NCI-H524 treated with DMSO at 0.1 percent for 48 hours (cell line): ENCODE data around the gene AAMP.
"Not testable (repeated sequence)": the region's sequence is repeated elsewhere in the genome, so short reads cannot be mapped to it uniquely, and the experiment has no call there.

ENCODE experiments used
- DNase-seq: peaks from one replicate; lab custom pipeline; 2025; lab: John Stamatoyannopoulos, UW

The AAMP gene

DNA sequence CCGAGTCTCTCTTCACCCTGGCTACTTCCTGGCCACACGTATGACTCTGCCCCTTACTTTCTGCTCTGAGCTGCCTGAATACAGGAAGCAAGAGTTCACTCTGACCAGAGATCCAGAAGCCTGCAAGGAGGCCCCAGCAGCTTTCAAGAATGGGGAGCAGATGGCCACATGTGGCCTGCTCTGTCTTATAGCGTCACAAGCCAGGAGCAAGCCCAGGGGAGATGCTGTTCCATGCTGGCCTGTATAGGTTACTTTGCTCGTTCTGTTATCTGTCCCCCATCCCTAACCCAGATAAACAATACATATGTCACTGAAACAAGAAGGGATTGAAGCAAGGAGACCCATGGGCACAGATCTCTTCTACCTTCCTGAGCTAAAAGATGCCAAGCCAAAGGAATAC is 4.6 kb upstream of the AAMP start:
- DNase-seq, result no peak

DNA sequence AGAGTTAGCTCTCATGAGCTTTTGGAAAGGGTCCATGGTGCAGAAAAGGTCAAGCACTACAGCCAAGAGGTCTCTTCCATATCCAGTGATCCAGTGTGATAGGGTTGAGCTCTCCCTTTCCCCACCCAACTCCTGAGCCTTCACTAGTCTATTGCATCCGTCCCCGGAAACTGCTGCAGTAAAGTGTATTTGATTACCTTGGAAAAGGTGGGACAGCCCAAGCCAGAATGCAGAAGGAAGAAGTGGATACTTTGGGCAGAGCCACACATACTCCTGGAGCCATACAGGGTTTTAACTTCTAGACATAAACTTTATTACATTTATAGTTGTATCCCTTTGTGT is 3.9 kb upstream of the AAMP start:
- no peak for DNase-seq

GRCh38 chr2:218273214-218273907 is 3.4 kb upstream of the AAMP start:
- DNase-seq, result not testable (repeated sequence)

DNA sequence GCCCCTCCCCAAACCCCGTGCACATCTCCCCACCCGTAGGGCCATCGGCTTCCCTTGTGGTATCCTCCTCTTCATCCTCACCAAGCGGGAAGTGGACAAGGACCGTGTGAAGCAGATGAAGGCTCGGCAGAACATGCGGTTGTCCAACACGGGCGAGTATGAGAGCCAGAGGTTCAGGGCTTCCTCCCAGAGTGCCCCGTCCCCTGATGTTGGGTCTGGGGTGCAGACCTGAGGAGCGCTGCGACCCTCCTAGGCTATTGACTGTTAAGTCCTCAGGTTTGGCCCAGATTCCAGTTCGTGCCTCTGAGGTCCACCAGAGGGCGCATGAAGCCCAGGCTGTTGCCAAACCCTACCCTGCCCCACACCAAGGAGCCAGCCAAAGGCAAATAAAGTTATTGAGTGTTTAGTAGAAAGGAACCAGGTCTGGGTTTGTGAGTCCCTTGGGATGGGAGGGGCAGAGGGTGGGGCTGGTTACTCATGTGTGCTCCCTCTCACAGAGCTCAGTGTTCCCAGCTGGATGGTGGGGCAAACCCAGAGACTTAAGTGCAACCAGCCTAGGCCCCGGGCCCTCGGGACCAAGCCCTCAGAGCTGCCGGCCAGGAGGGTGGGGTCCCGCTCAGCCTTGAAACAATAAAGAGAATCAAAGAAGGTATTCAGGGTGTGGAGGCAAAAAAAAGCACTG is 2.7 kb upstream of the AAMP start:
- no peak for DNase-seq

GRCh38 chr2:218271865-218272530 is 2.1 kb upstream of the AAMP start:
- no peak for DNase-seq

GRCh38 chr2:218271487-218271797 is 1.5 kb upstream of the AAMP start:
- no peak for DNase-seq

DNA sequence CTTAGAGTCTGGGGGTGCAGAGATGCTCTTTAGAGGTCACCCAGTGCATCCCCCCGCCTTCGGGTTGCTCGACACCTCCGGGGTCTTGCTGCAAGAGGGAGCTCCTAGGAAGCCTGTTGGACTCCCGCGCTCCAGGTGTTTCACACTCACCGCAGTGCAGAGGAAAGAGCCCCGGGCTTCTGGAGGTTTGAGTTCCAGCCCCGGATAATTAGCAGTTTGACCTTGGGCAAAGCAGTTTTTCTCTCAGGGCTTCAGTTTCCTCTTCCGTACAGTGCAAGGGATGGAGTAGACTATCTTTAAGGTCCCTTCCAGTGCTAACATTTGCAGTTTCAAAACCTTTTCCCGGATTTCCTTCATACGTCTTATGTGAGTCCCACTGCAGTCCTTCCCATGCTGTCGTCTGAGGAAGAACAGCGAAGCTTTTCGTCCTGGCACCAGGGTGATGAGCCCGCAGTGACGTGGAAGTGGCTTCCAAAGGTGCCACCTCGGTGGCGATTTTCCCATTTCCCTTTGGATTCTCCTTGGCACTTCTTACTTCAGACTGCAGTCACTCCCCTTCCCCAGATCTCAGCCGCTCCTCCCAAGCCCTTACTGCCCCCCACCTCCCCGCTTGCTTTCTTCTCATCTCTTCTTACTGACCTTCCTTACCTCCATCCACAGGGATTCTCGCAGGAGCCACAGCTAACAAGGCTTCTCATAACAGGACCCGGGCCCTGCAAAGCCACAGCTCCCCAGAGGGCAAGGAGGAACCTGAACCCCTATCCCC is 967 bp upstream of the AAMP start:
- no peak for DNase-seq

DNA sequence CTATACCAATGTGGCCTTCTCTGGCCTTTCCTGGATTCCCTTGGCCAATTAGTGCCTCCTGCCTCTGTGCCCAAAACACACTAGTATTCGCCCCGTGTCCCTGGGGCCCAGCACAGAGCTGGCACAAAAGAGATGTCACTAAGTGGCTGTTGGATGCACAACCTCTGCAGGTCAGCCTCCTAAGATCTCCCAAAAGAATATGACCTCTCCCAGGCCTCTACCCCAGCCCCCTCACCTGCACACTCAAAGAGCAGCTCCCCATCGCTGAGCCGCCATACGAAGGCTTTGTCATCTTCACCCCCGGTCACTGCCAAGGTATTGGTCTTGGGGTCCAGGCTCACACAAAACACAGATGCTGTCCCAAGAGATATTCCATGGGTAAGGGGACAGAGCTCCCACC is 2.7 kb downstream of the AAMP start:
- no peak for DNase-seq

DNA sequence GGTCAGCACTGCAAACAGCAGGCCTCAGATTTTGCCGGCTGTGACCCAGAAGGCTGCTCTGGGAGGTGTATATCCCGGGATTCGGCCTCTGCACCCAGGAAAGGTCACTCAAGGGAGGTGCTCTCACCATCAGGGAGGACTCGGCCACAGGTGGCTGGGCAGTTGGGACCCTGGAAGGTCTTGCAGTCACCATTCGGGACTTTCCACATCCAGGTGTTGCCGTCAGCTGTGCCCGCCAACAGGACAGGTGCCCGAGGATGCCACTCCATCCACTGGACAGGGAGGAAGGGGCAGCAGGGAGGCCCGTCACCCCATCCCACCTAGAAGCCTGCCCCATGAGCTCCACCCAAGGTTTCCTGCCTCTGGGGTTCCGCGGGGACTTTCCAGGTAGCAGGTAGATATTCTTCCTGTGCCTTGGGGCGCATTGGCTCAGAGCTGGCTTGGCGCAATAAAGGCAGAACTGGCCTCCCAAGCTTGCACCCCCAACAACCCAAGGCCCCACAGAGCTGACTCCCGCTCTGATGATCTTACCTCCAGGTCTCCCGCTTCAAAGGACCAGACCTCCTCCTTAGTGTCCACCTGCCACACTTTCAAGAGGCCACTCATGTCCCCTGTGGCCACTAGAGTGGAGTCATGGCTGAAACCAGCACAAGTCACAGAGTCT is 3.5 kb downstream of the AAMP start:
- DNase-seq, result no peak

GRCh38 chr2:218265626-218266025 is 4.3 kb downstream of the AAMP start:
- no peak for DNase-seq

DNA sequence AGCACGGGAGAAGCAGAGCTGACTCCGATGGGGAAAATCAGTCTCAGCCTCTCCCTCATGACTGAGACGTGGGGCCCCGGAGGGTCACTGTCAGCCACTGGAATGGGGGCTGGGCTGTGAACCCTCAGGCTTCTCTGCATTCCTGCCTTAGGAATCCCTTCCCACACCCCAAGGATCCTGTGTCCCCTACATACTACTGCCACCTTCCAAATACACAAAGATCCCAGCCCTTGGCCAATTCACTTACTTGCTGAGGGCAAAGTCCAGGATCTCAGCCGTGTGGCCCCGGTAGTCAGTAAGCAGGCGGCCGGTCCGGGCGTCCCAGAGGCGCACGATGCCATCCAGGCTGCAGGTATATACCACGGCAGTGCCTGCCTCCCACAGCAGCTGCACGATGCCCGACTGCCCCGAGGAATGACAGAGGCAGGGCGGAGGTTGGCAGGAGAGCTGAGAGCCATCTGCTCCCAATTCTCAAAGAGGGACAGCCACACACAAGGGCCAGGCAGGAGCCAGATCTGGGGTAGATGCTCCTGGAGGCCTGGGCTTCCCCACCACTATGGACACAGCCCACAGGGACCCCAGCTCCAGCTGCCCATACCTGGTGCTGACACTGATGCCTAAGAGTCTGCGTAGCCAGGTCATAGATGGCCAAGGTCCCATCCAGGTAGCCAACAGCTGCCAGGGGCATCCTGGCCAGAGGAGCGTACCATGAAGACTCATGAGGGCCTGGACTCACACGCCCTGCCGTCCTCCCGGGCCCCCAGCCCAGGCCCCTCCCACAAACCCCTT is 5.0 kb downstream of the AAMP start:
- no peak for DNase-seq

- DNase-seq, result no peak
Measured at GRCh38 chr2:218263817-218264641, 5.9 kb downstream of the AAMP start.

DNA sequence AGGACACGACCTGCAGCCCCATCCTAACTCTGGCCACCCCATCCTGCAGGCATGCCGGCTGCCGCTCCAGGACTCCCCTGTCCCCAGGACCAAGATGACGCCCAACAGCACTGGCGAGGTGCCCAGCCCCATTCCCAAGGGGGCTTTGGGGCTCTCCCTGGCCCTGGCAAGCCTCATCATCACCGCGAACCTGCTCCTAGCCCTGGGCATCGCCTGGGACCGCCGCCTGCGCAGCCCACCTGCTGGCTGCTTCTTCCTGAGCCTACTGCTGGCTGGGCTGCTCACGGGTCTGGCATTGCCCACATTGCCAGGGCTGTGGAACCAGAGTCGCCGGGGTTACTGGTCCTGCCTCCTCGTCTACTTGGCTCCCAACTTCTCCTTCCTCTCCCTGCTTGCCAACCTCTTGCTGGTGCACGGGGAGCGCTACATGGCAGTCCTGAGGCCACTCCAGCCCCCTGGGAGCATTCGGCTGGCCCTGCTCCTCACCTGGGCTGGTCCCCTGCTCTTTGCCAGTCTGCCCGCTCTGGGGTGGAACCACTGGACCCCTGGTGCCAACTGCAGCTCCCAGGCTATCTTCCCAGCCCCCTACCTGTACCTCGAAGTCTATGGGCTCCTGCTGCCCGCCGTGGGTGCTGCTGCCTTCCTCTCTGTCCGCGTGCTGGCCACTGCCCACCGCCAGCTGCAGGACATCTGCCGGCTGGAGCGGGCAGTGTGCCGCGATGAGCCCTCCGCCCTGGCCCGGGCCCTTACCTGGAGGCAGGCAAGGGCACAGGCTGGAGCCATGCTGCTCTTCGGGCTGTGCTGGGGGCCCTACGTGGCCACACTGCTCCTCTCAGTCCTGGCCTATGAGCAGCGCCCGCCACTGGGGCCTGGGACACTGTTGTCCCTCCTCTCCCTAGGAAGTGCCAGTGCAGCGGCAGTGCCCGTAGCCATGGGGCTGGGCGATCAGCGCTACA is 7.0 kb downstream of the AAMP start:
- DNase-seq, result no peak

- DNase-seq, result no peak
Measured at GRCh38 chr2:218262237-218262600, 7.7 kb downstream of the AAMP start.

DNA sequence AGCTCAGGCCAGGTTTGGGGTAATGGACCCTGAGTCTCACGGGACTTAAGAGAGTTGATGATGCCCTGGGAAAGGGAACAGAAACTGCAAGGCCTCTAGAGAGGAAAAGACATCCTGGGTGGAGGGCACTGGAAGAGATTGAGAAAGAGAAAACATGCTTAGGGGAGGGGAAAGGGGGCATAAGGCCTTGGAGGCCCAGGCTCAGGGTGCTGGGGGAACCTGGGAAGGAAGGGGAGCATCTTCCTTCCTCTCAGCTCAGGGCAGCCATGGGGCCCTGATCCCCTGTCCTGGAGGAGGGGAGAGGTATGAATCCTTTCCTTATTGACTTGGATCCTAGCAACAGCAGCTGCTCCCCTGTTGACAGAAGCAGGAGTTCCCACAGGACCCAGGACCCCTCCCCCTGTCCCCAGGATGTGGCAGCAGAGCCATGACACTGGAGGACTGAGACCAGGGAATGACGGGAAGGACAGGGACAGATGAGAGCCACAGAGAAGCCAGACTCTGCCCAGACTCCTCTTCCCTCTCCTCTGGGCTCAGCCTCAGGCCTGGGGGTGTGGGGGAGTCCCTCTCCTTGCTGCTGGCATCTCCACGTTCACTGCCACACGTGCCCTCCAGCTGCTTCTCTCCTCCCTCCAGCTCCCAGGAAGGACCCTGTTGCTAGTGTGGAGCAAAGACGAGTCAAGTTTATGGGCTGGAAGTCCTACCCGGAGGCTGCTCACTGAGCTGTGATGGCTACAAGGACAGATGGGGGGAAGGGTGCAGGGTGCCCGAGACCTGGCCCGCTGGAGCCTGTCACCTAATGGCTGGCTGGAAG is 8.3 kb downstream of the AAMP start:
- no peak for DNase-seq

GRCh38 chr2:218260742-218261422 is 9.1 kb downstream of the AAMP start, which contains the start of gene GPBAR1:
Gene GPBAR1, plus strand, starts transcription at chr2:218261015. Its CDS starts 1,710 bp downstream, at chr2:218262725.
- no peak for DNase-seq

GRCh38 chr2:218260166-218260565 is 9.8 kb downstream of the AAMP start:
- DNase-seq, result no peak
